Kidney (tissue), 14 donors: Measurements from ENCODE around the gene VRK1. TPM values are rescaled to one million over a fixed set of nuclear protein-coding genes. Genes with fewer than 3 reads are reported as not detected.
A peak's percentile ranks its signal among the peaks of the same experiment; 100 is the strongest.
"Not testable (repeated sequence)": the region's sequence is repeated elsewhere in the genome, so short reads cannot be mapped to it uniquely, and the experiment has no call there.

ENCODE experiments used
- DNase-seq, 5 donors: peaks; one replicate each; pipeline ENCODE4 v3.0.0-alpha.2; 2013 to 2020
- FAIRE-seq: peaks from 2 replicates; lab custom pipeline; 2012; peaks lifted over from hg19 to GRCh38; lab: Jason Lieb, UNC
- H3K27ac ChIP-seq, 2 donors: one replicate each; pipeline ENCODE4 v1.7.0; 2013; ENCODE audit warnings: low read depth in 2 of 2, low read length in 2 of 2, inconsistent platforms in 1 of 2
- H3K27me3 ChIP-seq: one replicate; pipeline ENCODE4 v1.7.1; 2013; ENCODE audit warnings: low read length, inconsistent platforms; ENCODE audit not compliant: control insufficient read depth, insufficient read depth
- H3K36me3 ChIP-seq, 3 donors: one replicate each; pipeline versions ENCODE4 v1.7.0 to v1.7.1; 2013; ENCODE audit warnings: low read length in 3 of 3, control low read depth in 1 of 3, inconsistent platforms in 1 of 3; ENCODE audit not compliant: insufficient read depth in 3 of 3, control insufficient read depth in 2 of 3
- H3K4me1 ChIP-seq, 3 donors: one replicate each; pipeline versions ENCODE4 v1.7.0 to v1.7.1; 2013; ENCODE audit warnings: low read length in 3 of 3, inconsistent platforms in 1 of 3, low read depth in 1 of 3; ENCODE audit not compliant: control insufficient read depth in 2 of 3, insufficient read depth in 2 of 3
- H3K4me3 ChIP-seq, 3 donors: one replicate each; pipeline versions ENCODE4 v1.7.0 to v1.8.1; 2013; ENCODE audit warnings: low read length in 3 of 3, control low read depth in 1 of 3, inconsistent platforms in 1 of 3
- H3K9ac ChIP-seq, 3 donors: one replicate each; pipeline versions ENCODE4 v1.7.0 to v1.7.1; 2013; ENCODE audit warnings: low read length in 3 of 3, control low read depth in 1 of 3, inconsistent platforms in 1 of 3
- H3K9me3 ChIP-seq, 3 donors: one replicate each; pipeline versions ENCODE4 v1.7.0 to v1.7.1; 2013; ENCODE audit warnings: low read length in 3 of 3, control low read depth in 1 of 3, inconsistent platforms in 1 of 3; ENCODE audit not compliant: control insufficient read depth in 2 of 3, insufficient read depth in 1 of 3
- intact Hi-C: fragments of 100-400 bp; cut with DNase I; formaldehyde crosslinking; loops from one replicate; pipeline ENCODE4 v1.11.1; 2022
- polyA plus RNA-seq: library from polyadenylated mRNA; stranded (reverse); fragments of 350-450 nt; fragmentation: Illumina TruSeq; extraction: RNeasy Lipid Tissue Mini Kit (QIAGEN cat#74804); gene quantifications from one replicate; pipeline ENCODE4 v1.2.3, GENCODE V29; 2014; ENCODE audit warnings: low read depth, low replicate concordance; ENCODE audit not compliant: insufficient read depth
- total RNA-seq: library from RNA; stranded (reverse); fragmentation: NEBNext Ultra II Directional; extraction: Animal tissue kit (Norgen Biotek cat#: 25700); gene quantifications from one replicate; pipeline ENCODE4 v1.2.1, GENCODE V29; 2021
- TF ChIP-seq, protein P1 (sequence below): IDR thresholded peaks from 3 replicates; pipeline ENCODE4 v1.5.1; 2012; ENCODE audit warnings: mild to moderate bottlenecking, moderate library complexity, borderline replicate concordance; ENCODE audit not compliant: insufficient read depth; ENCODE audit errors: extremely low read depth
- donor health status: control.
- donor health status: control.
- donor health status: control.
- donor health status: control.
- donor health status: control.
- donor health status: DM: yes; HTN: yes; CAD: no.
- donor health status: Normal renal cell carcinoma (clear cell type).

The VRK1 gene
- total and polyA plus RNA-seq, 2 donors from 2014 or later: 6.6 to 15.8 TPM

DNA sequence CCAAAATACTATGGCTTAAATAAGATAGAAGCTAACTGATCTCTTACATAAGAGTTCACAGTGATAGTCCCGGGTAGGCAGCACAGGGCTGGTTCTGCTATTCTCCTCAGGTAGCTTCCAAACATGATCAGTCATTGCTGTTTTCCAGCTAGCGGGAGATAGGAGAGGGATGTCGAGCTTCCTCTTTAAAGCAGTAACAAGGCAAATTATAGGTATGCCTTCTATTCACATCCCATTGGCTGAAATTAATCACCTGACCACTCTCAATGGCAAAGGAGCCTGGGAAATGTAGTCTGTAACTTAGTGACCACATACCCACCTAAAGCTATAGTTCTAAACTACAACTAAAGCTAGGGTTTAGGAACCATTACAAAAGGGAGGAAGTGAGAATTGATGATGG is 34.5 kb upstream of the VRK1 start:
- Histone ChIP-seq H3K27me3 (no peaks in the 10 kb centered on the region), H3K27ac (no peak overlapping the region), H3K9ac (no peak overlapping the region), H3K36me3 (no peaks in the 10 kb centered on the region), H3K4me1 (no peaks in the 10 kb centered on the region), H3K9me3 (no peaks in the 10 kb centered on the region), H3K4me3 (no peak overlapping the region)
- DNase-seq (peak in 3 of 5 donors; percentile 24 to 87 (median 84)), FAIRE-seq (no peak)
- intact Hi-C loops: no loop called here
- TF ChIP-seq, protein P1, sequence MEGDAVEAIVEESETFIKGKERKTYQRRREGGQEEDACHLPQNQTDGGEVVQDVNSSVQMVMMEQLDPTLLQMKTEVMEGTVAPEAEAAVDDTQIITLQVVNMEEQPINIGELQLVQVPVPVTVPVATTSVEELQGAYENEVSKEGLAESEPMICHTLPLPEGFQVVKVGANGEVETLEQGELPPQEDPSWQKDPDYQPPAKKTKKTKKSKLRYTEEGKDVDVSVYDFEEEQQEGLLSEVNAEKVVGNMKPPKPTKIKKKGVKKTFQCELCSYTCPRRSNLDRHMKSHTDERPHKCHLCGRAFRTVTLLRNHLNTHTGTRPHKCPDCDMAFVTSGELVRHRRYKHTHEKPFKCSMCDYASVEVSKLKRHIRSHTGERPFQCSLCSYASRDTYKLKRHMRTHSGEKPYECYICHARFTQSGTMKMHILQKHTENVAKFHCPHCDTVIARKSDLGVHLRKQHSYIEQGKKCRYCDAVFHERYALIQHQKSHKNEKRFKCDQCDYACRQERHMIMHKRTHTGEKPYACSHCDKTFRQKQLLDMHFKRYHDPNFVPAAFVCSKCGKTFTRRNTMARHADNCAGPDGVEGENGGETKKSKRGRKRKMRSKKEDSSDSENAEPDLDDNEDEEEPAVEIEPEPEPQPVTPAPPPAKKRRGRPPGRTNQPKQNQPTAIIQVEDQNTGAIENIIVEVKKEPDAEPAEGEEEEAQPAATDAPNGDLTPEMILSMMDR: no peak

DNA sequence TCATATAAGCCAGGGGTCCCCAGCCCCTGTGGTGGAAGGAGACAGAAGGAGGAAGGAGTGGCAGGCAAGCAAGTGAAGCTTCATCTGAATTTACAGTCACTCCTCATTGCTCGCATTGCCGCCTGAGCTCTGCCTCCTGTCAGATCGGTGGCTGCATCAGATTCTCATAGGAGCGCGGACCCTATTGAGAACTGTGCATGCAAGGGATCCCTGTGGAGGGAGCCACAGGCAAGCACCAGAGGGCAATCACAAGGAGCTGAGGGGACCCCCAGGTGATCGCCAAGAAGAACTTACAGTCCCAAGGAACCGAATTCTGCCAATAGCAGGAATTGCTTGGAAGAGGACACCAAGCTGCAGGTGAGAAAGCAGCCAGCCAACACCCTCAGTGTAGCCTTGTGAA is 33.2 kb upstream of the VRK1 start:
- H3K9me3 ChIP-seq: no peaks in the 10 kb centered on the region
- intact Hi-C loops: no loop called here

DNA sequence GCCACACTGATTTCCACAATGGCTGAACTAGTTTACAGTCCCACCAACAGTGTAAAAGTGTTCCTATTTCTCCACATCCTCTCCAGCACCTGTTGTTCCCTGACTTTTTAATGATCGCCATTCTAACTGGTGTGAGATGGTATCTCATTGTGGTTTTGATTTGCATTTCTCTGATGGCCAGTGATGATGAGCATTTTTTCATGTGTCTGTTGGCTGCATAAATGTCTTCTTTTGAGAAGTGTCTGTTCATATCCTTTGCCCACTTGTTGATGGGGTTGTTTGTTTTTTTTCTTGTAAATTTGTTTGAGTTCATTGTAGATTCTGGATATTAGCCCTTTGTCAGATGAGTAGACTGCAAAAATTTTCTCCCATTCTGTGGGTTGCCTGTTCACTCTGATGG is 32.0 kb upstream of the VRK1 start:
- H3K9me3 ChIP-seq, DNase-seq, H3K27ac ChIP-seq, H3K4me1 ChIP-seq, H3K4me3 ChIP-seq, H3K36me3 ChIP-seq, FAIRE-seq, H3K27me3 ChIP-seq, H3K9ac ChIP-seq, intact Hi-C loops: not testable (repeated sequence)

More for the DNA sequence above, 33.2 kb upstream of the VRK1 start:
- Histone ChIP-seq H3K27me3 (no peaks in the 10 kb centered on the region), H3K36me3 (no peaks in the 10 kb centered on the region), H3K27ac (no peak overlapping the region), H3K4me3 (no peak overlapping the region), H3K4me1 (no peaks in the 10 kb centered on the region), H3K9ac (no peak overlapping the region)
- DNase-seq (no peak), FAIRE-seq (no peak)
- TF ChIP-seq, protein P1: no peak

GRCh38 chr14:96772929-96773328 is 24.3 kb upstream of the VRK1 start:
- H3K36me3 ChIP-seq: no peaks in the 10 kb centered on the region
- H3K9me3 ChIP-seq: no peaks in the 10 kb centered on the region
- DNase-seq (no peak), FAIRE-seq (no peak)
- H3K27me3 ChIP-seq: no peaks in the 10 kb centered on the region
- H3K9ac ChIP-seq: no peak overlapping the region
- intact Hi-C loops: no loop called here
- H3K27ac ChIP-seq: no peak overlapping the region
- no peak overlapping the region for H3K4me3 ChIP-seq
- TF ChIP-seq, protein P1: no peak
- no peaks in the 10 kb centered on the region for H3K4me1 ChIP-seq
